Liver (tissue), 9 donors: Measurements from ENCODE around the gene COL4A1. TPM values are rescaled to one million over a fixed set of nuclear protein-coding genes. Genes with fewer than 3 reads are reported as not detected.
"Not testable (repeated sequence)": the region's sequence is repeated elsewhere in the genome, so short reads cannot be mapped to it uniquely, and the experiment has no call there.

Source experiments
- DNase-seq: peaks from one replicate; pipeline ENCODE4 v3.0.0-alpha.2; 2017; ENCODE audit warnings: low spot score
- H3K27ac ChIP-seq, 2 donors: one replicate each; pipeline ENCODE4 v1.7.0; 2013; ENCODE audit warnings: inconsistent platforms in 2 of 2, low read length in 2 of 2, control low read depth in 1 of 2, low read depth in 1 of 2, mild to moderate bottlenecking in 1 of 2
- H3K27me3 ChIP-seq, 4 donors: one replicate each; pipeline versions ENCODE4 v1.6.1 to v1.7.0; 2013; ENCODE audit warnings: low read length in 3 of 4, inconsistent platforms in 1 of 4, mild to moderate bottlenecking in 1 of 4, moderate library complexity in 1 of 4; ENCODE audit not compliant: control insufficient read depth in 4 of 4, insufficient read depth in 4 of 4
- H3K36me3 ChIP-seq, 4 donors: one replicate each; pipeline versions ENCODE4 v1.6.1 to v1.7.0; 2013; ENCODE audit warnings: low read length in 3 of 4, mild to moderate bottlenecking in 3 of 4, low read depth in 1 of 4, moderate library complexity in 1 of 4; ENCODE audit not compliant: control insufficient read depth in 4 of 4, insufficient read depth in 3 of 4
- H3K4me1 ChIP-seq, 4 donors: one replicate each; pipeline versions ENCODE4 v1.6.1 to v1.7.0; 2013; ENCODE audit warnings: low read length in 3 of 4, mild to moderate bottlenecking in 3 of 4, moderate library complexity in 1 of 4; ENCODE audit not compliant: control insufficient read depth in 4 of 4, insufficient read depth in 4 of 4
- H3K4me3 ChIP-seq, 3 donors: one replicate each; pipeline versions ENCODE4 v1.6.1 to v1.7.0; 2013; ENCODE audit warnings: low read length in 3 of 3, control low read depth in 1 of 3, low read depth in 1 of 3, mild to moderate bottlenecking in 1 of 3
- H3K9ac ChIP-seq, 2 donors: one replicate each; pipeline ENCODE4 v1.7.0; 2013; ENCODE audit warnings: low read length in 2 of 2, mild to moderate bottlenecking in 2 of 2, moderate library complexity in 2 of 2, control low read depth in 1 of 2, low read depth in 1 of 2
- H3K9me3 ChIP-seq, 4 donors: one replicate each; pipeline versions ENCODE4 v1.6.1 to v1.7.0; 2013; ENCODE audit warnings: low read length in 3 of 4; ENCODE audit not compliant: control insufficient read depth in 4 of 4
- EGR1 ChIP-seq, 2 donors: IDR thresholded peaks; 2 replicates each; pipeline ENCODE4 v1.6.1; 2016 to 2018; ENCODE audit warnings: antibody characterized with exemption in 2 of 2, low read depth in 2 of 2
- FOXA1 ChIP-seq: IDR thresholded peaks from 2 replicates; pipeline ENCODE4 v1.6.1; 2016; ENCODE audit warnings: antibody characterized with exemption
- GABPA ChIP-seq, 2 donors: IDR thresholded peaks in 1 of 2; conservative IDR thresholded peaks in 1 of 2; 2 replicates each; pipeline ENCODE4 v1.6.1; 2016; ENCODE audit warnings: antibody characterized with exemption in 2 of 2, mild to moderate bottlenecking in 1 of 2, moderate library complexity in 1 of 2
- HNF4G ChIP-seq: IDR thresholded peaks from 2 replicates; pipeline ENCODE4 v1.6.1; 2016; ENCODE audit warnings: antibody characterized with exemption
- JUND ChIP-seq, 2 donors: IDR thresholded peaks; 2 replicates each; pipeline ENCODE4 v1.6.1; 2016; ENCODE audit warnings: antibody characterized with exemption in 2 of 2
- NR2F2 ChIP-seq: IDR thresholded peaks from 2 replicates; pipeline ENCODE4 v1.6.1; 2016; ENCODE audit warnings: antibody characterized with exemption
- RAD21 ChIP-seq, 2 donors: IDR thresholded peaks; 2 replicates each; pipeline ENCODE4 v1.6.1; 2016; ENCODE audit warnings: antibody characterized with exemption in 2 of 2, mild to moderate bottlenecking in 2 of 2
- RXRA ChIP-seq, 2 donors: IDR thresholded peaks; 2 replicates each; pipeline ENCODE4 v1.6.1; 2017 to 2018; ENCODE audit warnings: antibody characterized with exemption in 2 of 2, mild to moderate bottlenecking in 1 of 2
- SP1 ChIP-seq: IDR thresholded peaks from 2 replicates; pipeline ENCODE4 v1.6.1; 2018; ENCODE audit warnings: antibody characterized with exemption, mild to moderate bottlenecking
- YY1 ChIP-seq: IDR thresholded peaks from 2 replicates; pipeline ENCODE4 v1.6.1; 2016; ENCODE audit warnings: antibody characterized with exemption, mild to moderate bottlenecking
- WGBS: extraction: QIAGEN DNeasy Blood & Tissue Kit; methylation state at CpG from one replicate; pipeline ENCODE4 v1.1.7; 2013; 5-methylcytosine and 5-hydroxymethylcytosine counted together
- polyA plus RNA-seq, 2 donors: library from polyadenylated mRNA; stranded (reverse) in 1 of 2; unstranded in 1 of 2; fragments of 200-250 nt in 1 of 2; fragments of >200 nt in 1 of 2; fragmentation: Nextera tagmentation in 1 of 2; extraction: Ambion mirVana in 1 of 2; gene quantifications; one replicate each; pipeline versions ENCODE4 v1.2.1 to v1.2.3, GENCODE V29; 2013 to 2015
- total RNA-seq, 2 donors: library from RNA; depleted of rRNA; stranded (reverse); fragments of >200 nt; gene quantifications; one replicate each; pipeline ENCODE4 v1.2.3, GENCODE V29; 2014
- TF ChIP-seq, protein P1 (sequence below): IDR thresholded peaks from 2 replicates; pipeline ENCODE4 v1.6.1; 2016; ENCODE audit warnings: antibody characterized with exemption, mild to moderate bottlenecking
- TF ChIP-seq, protein P2 (sequence below): fragments of 150-350 bp; IDR thresholded peaks from 2 replicates; pipeline ENCODE4 v1.5.1; 2017; ENCODE audit warnings: improper control_type of control experiment, low read depth, low read length; ENCODE audit not compliant: missing input control
- TF ChIP-seq, protein P3 (sequence below): IDR thresholded peaks from 2 replicates; pipeline ENCODE4 v1.6.1; 2016; ENCODE audit warnings: antibody characterized with exemption
- donor health status: healthy.
- donor health status: healthy.
- donor health status: healthy.
- donor health status: healthy.
- donor health status: healthy.

Gene COL4A1
- total and polyA plus RNA-seq, 4 donors: 5.0 to 68.5 (median 37.9) TPM

DNA sequence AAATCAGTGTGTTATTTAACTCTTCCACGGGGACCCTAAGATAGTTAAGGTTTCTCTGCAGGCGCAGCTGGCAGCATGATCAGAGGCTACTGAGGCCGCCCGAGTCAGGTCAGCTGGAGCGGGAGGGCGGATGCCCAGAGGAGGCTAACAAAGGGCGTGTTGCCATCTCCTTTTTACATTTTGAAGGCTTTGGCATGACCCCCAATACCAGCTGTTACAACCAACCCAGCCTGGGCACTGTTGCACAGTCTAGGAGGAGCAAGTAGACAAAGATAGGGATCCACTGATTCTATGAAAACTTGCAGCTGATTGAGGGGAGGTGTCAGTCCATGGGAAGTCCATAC, 15.8 kb upstream of the COL4A1 start:
- TF ChIP-seq YY1 (no peak), GABPA (IDR thresholded peaks at IDR 0.05 in 1 of 2, conservative IDR thresholded peaks at IDR 0.05 in 1 of 2) (no peak), SP1 (no peak), FOXA1 (no peak), NR2F2 (no peak), RAD21 (IDR thresholded peaks at IDR 0.05) (no peak), EGR1 (IDR thresholded peaks at IDR 0.05; ENCODE audit: low read depth in 2 of 2) (no peak)
- TF ChIP-seq, protein P1, sequence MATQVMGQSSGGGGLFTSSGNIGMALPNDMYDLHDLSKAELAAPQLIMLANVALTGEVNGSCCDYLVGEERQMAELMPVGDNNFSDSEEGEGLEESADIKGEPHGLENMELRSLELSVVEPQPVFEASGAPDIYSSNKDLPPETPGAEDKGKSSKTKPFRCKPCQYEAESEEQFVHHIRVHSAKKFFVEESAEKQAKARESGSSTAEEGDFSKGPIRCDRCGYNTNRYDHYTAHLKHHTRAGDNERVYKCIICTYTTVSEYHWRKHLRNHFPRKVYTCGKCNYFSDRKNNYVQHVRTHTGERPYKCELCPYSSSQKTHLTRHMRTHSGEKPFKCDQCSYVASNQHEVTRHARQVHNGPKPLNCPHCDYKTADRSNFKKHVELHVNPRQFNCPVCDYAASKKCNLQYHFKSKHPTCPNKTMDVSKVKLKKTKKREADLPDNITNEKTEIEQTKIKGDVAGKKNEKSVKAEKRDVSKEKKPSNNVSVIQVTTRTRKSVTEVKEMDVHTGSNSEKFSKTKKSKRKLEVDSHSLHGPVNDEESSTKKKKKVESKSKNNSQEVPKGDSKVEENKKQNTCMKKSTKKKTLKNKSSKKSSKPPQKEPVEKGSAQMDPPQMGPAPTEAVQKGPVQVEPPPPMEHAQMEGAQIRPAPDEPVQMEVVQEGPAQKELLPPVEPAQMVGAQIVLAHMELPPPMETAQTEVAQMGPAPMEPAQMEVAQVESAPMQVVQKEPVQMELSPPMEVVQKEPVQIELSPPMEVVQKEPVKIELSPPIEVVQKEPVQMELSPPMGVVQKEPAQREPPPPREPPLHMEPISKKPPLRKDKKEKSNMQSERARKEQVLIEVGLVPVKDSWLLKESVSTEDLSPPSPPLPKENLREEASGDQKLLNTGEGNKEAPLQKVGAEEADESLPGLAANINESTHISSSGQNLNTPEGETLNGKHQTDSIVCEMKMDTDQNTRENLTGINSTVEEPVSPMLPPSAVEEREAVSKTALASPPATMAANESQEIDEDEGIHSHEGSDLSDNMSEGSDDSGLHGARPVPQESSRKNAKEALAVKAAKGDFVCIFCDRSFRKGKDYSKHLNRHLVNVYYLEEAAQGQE: no peak
- TF ChIP-seq, protein P2, sequence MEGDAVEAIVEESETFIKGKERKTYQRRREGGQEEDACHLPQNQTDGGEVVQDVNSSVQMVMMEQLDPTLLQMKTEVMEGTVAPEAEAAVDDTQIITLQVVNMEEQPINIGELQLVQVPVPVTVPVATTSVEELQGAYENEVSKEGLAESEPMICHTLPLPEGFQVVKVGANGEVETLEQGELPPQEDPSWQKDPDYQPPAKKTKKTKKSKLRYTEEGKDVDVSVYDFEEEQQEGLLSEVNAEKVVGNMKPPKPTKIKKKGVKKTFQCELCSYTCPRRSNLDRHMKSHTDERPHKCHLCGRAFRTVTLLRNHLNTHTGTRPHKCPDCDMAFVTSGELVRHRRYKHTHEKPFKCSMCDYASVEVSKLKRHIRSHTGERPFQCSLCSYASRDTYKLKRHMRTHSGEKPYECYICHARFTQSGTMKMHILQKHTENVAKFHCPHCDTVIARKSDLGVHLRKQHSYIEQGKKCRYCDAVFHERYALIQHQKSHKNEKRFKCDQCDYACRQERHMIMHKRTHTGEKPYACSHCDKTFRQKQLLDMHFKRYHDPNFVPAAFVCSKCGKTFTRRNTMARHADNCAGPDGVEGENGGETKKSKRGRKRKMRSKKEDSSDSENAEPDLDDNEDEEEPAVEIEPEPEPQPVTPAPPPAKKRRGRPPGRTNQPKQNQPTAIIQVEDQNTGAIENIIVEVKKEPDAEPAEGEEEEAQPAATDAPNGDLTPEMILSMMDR: no peak
- H3K27me3 ChIP-seq: no peaks in the 10 kb centered on the region
- DNase-seq: no peak
- no peak overlapping the region for H3K9ac ChIP-seq
- no peak overlapping the region for H3K27ac ChIP-seq
- H3K4me3 ChIP-seq: no peak overlapping the region
- peaks cover 0 to 3% (median 0%) of the 10 kb centered on the region in 4 donors for H3K4me1 ChIP-seq
- 78% methylated on average over 7 of the region's 7 CpGs for WGBS
- no peaks in the 10 kb centered on the region for H3K36me3 ChIP-seq
- H3K9me3 ChIP-seq: no peaks in the 10 kb centered on the region

DNA sequence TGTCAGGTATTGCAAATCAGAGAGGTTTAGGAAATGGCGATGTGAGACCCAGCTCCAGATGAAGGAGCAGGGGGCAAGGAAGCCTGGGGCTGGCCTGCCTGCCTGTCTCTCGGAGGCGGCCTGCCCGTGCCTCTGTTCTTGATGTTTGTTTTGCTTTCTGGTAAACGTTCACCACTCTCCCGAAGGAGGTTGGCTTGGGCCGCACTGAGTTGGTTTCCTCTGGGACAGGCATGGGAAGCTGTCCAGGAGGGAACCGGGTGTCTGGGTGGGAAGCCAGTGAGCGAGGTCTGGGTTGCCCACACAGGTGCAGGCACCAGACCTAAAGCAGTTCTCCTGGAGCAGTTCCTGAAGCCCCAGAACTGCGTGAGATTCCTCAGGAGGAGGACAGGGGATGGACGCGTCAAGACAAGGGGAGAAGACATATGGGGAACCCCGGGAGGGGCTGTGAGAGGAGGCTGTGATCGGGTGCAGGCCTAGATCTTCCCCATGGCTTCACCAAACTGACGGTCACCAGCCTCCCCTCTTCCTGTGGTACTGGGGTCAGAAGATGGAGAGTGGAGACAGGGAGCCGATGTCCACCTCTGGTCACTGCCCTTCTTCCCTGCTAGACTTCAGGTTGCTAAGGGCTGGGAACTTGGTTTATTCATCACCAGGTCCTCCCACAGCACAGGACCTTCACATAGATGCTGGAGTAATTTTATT, 15.3 kb upstream of the COL4A1 start:
- H3K9ac ChIP-seq: no peak overlapping the region
- no peak for DNase-seq
- no peaks in the 10 kb centered on the region for H3K36me3 ChIP-seq
- no peak overlapping the region for H3K27ac ChIP-seq
- WGBS: 69% methylated on average over 16 of the region's 16 CpGs
- no peak overlapping the region for H3K4me3 ChIP-seq
- H3K9me3 ChIP-seq: no peaks in the 10 kb centered on the region
- H3K27me3 ChIP-seq: no peaks in the 10 kb centered on the region
- TF ChIP-seq RAD21 (IDR thresholded peaks at IDR 0.05) (no peak), HNF4G (no peak), JUND (IDR thresholded peaks at IDR 0.05) (no peak), EGR1 (IDR thresholded peaks at IDR 0.05; ENCODE audit: low read depth in 2 of 2) (no peak), GABPA (IDR thresholded peaks at IDR 0.05 in 1 of 2, conservative IDR thresholded peaks at IDR 0.05 in 1 of 2) (no peak), SP1 (no peak), RXRA (IDR thresholded peaks at IDR 0.05) (no peak), NR2F2 (no peak)
- TF ChIP-seq, protein P3, sequence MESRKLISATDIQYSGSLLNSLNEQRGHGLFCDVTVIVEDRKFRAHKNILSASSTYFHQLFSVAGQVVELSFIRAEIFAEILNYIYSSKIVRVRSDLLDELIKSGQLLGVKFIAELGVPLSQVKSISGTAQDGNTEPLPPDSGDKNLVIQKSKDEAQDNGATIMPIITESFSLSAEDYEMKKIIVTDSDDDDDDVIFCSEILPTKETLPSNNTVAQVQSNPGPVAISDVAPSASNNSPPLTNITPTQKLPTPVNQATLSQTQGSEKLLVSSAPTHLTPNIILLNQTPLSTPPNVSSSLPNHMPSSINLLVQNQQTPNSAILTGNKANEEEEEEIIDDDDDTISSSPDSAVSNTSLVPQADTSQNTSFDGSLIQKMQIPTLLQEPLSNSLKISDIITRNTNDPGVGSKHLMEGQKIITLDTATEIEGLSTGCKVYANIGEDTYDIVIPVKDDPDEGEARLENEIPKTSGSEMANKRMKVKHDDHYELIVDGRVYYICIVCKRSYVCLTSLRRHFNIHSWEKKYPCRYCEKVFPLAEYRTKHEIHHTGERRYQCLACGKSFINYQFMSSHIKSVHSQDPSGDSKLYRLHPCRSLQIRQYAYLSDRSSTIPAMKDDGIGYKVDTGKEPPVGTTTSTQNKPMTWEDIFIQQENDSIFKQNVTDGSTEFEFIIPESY: no peak
- TF ChIP-seq, protein P2: no peak
- H3K4me1 ChIP-seq: peaks cover 0 to 3% (median 0%) of the 10 kb centered on the region in 4 donors

DNA sequence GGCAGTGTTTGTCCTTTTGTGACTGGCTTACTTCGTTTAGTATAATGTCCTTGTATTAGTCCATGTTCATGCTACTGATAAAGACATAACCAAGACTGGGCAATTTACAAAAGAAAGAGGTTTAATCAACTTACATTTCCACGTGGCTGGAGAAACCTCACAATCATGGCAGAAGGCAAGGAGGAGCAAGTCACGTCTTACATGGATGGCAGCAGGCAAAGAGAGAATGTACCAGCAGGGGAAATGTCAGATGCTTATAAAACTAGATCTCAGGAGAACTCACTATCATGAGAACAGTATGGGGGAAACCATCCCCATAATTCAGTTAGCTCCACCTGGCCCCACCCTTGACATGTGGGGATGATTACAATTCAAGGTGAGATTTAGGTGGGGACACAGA, 14.6 kb upstream of the COL4A1 start:
- not testable (repeated sequence) for H3K4me3 ChIP-seq, H3K36me3 ChIP-seq, H3K4me1 ChIP-seq, H3K9me3 ChIP-seq, H3K27ac ChIP-seq, H3K9ac ChIP-seq, DNase-seq, H3K27me3 ChIP-seq
- 75% methylated on average over 3 of the region's 3 CpGs for WGBS
